Neuron (in vitro differentiated cells): Measurements from ENCODE around the gene TEAD1.

Experiments
- H2AFZ ChIP-seq: one replicate; pipeline ENCODE4 v1.6.1; 2013; ENCODE audit warnings: low read depth, mild to moderate bottlenecking, inconsistent platforms, low read length, moderate library complexity
- H3K27me3 ChIP-seq: one replicate; pipeline ENCODE4 v1.6.1; 2013; ENCODE audit warnings: low read length; ENCODE audit not compliant: insufficient read depth
- H3K36me3 ChIP-seq: one replicate; pipeline ENCODE4 v1.6.1; 2013; ENCODE audit warnings: low read length; ENCODE audit not compliant: insufficient read depth
- H3K4me1 ChIP-seq: one replicate; pipeline ENCODE4 v1.6.1; 2013; ENCODE audit warnings: low read length; ENCODE audit not compliant: insufficient read depth
- H3K4me3 ChIP-seq: 2 replicates; pipeline ENCODE4 v1.5.1; 2013; ENCODE audit warnings: mild to moderate bottlenecking, low read length, moderate library complexity
- H3K9me3 ChIP-seq: one replicate; pipeline ENCODE4 v1.6.1; 2013; ENCODE audit warnings: low read length

TEAD1 gene

GRCh38 chr11:12642040-12642439 lies 32.2 kb upstream of the TEAD1 start:
- H3K9me3 ChIP-seq = no peaks in the 10 kb centered on the region
- H2AFZ ChIP-seq = no peak overlapping the region
- no peaks in the 10 kb centered on the region for H3K36me3 ChIP-seq
- no peaks in the 10 kb centered on the region for H3K4me1 ChIP-seq
- no peak overlapping the region for H3K4me3 ChIP-seq
- no peaks in the 10 kb centered on the region for H3K27me3 ChIP-seq

GRCh38 chr11:12642806-12643428 lies 31.3 kb upstream of the TEAD1 start:
- Histone ChIP-seq H3K4me1 (no peaks in the 10 kb centered on the region), H3K27me3 (no peaks in the 10 kb centered on the region), H3K36me3 (no peaks in the 10 kb centered on the region), H3K9me3 (no peaks in the 10 kb centered on the region), H2AFZ (no peak overlapping the region), H3K4me3 (no peak overlapping the region)

- no peaks in the 10 kb centered on the region for H3K27me3 ChIP-seq
- no peak overlapping the region for H2AFZ ChIP-seq
- H3K4me1 ChIP-seq = no peaks in the 10 kb centered on the region
- H3K36me3 ChIP-seq = no peaks in the 10 kb centered on the region
- H3K4me3 ChIP-seq = no peak overlapping the region
- no peaks in the 10 kb centered on the region for H3K9me3 ChIP-seq
Observed at GRCh38 chr11:12646478-12646877, 27.7 kb upstream of the TEAD1 start.

- Histone ChIP-seq H3K27me3 (no peaks in the 10 kb centered on the region), H2AFZ (no peak overlapping the region), H3K4me1 (no peaks in the 10 kb centered on the region), H3K9me3 (no peaks in the 10 kb centered on the region), H3K36me3 (no peaks in the 10 kb centered on the region), H3K4me3 (no peak overlapping the region)
Observed at GRCh38 chr11:12653729-12654128, 20.5 kb upstream of the TEAD1 start.

- Histone ChIP-seq H3K27me3 (no peaks in the 10 kb centered on the region), H2AFZ (no peak overlapping the region), H3K36me3 (no peaks in the 10 kb centered on the region), H3K4me1 (no peaks in the 10 kb centered on the region), H3K4me3 (no peak overlapping the region), H3K9me3 (no peaks in the 10 kb centered on the region)
Observed at GRCh38 chr11:12655842-12656241, 18.4 kb upstream of the TEAD1 start.

- Histone ChIP-seq H3K36me3 (no peaks in the 10 kb centered on the region), H3K4me3 (no peak overlapping the region), H3K27me3 (no peaks in the 10 kb centered on the region), H3K9me3 (no peaks in the 10 kb centered on the region), H3K4me1 (no peaks in the 10 kb centered on the region), H2AFZ (no peak overlapping the region)
Observed at GRCh38 chr11:12657336-12657735, 16.9 kb upstream of the TEAD1 start.

- no peak overlapping the region for H3K4me3 ChIP-seq
- H3K4me1 ChIP-seq = no peaks in the 10 kb centered on the region
- no peaks in the 10 kb centered on the region for H3K27me3 ChIP-seq
- H3K36me3 ChIP-seq = no peaks in the 10 kb centered on the region
- H3K9me3 ChIP-seq = no peaks in the 10 kb centered on the region
- H2AFZ ChIP-seq = no peak overlapping the region
Observed at GRCh38 chr11:12657981-12658380, 16.2 kb upstream of the TEAD1 start.

GRCh38 chr11:12662101-12662689 lies 12.0 kb upstream of the TEAD1 start:
- no peaks in the 10 kb centered on the region for H3K27me3 ChIP-seq
- no peaks in the 10 kb centered on the region for H3K36me3 ChIP-seq
- no peaks in the 10 kb centered on the region for H3K4me1 ChIP-seq
- no peak overlapping the region for H2AFZ ChIP-seq
- no peaks in the 10 kb centered on the region for H3K9me3 ChIP-seq
- no peak overlapping the region for H3K4me3 ChIP-seq

- Histone ChIP-seq H2AFZ (no peak overlapping the region), H3K9me3 (no peaks in the 10 kb centered on the region), H3K36me3 (no peaks in the 10 kb centered on the region), H3K4me3 (no peak overlapping the region), H3K4me1 (no peaks in the 10 kb centered on the region), H3K27me3 (no peaks in the 10 kb centered on the region)
Observed at GRCh38 chr11:12664385-12664784, 9.8 kb upstream of the TEAD1 start.

- H2AFZ ChIP-seq = no peak overlapping the region
- no peaks in the 10 kb centered on the region for H3K27me3 ChIP-seq
- no peaks in the 10 kb centered on the region for H3K36me3 ChIP-seq
- no peaks in the 10 kb centered on the region for H3K4me1 ChIP-seq
- no peaks in the 10 kb centered on the region for H3K9me3 ChIP-seq
- no peak overlapping the region for H3K4me3 ChIP-seq
Observed at GRCh38 chr11:12666915-12667314, 7.3 kb upstream of the TEAD1 start.

- Histone ChIP-seq H3K9me3 (no peaks in the 10 kb centered on the region), H3K36me3 (no peaks in the 10 kb centered on the region), H3K4me1 (no peaks in the 10 kb centered on the region), H2AFZ (no peak overlapping the region), H3K4me3 (no peak overlapping the region), H3K27me3 (no peaks in the 10 kb centered on the region)
Observed at GRCh38 chr11:12667646-12668045, 6.6 kb upstream of the TEAD1 start.

- no peak overlapping the region for H2AFZ ChIP-seq
- H3K36me3 ChIP-seq = no peaks in the 10 kb centered on the region
- H3K4me1 ChIP-seq = no peaks in the 10 kb centered on the region
- no peak overlapping the region for H3K4me3 ChIP-seq
- H3K9me3 ChIP-seq = no peaks in the 10 kb centered on the region
- H3K27me3 ChIP-seq = no peaks in the 10 kb centered on the region
Observed at GRCh38 chr11:12668166-12668565, 6.1 kb upstream of the TEAD1 start.

GRCh38 chr11:12669930-12670329 lies 4.3 kb upstream of the TEAD1 start:
- Histone ChIP-seq H2AFZ (no peak overlapping the region), H3K27me3 (no peaks in the 10 kb centered on the region), H3K9me3 (no peaks in the 10 kb centered on the region), H3K36me3 (no peaks in the 10 kb centered on the region), H3K4me3 (no peak overlapping the region), H3K4me1 (no peaks in the 10 kb centered on the region)

GRCh38 chr11:12671370-12671769 lies 2.9 kb upstream of the TEAD1 start:
- peaks cover 5% of the 10 kb centered on the region for H3K4me1 ChIP-seq
- H3K36me3 ChIP-seq = no peaks in the 10 kb centered on the region
- H3K27me3 ChIP-seq = no peaks in the 10 kb centered on the region
- no peak overlapping the region for H3K4me3 ChIP-seq
- H3K9me3 ChIP-seq = no peaks in the 10 kb centered on the region
- H2AFZ ChIP-seq = no peak overlapping the region
